Endothelial cell of umbilical vein (primary cell): ENCODE data around the gene CSGALNACT2. TPM values are rescaled to one million over a fixed set of nuclear protein-coding genes. Genes with fewer than 3 reads are reported as not detected.

Experiments used
- BruUV-seq: library from RNA; stranded (reverse); fragments of 400-500 nt; replicated peaks from 2 replicates; lab custom pipeline; 2021; lab: Mats Ljungman, UMichigan
- CTCF ChIA-PET: fragments of 300-600, 350-600 bp; sonication (Branson Sonifier 250); formaldehyde crosslinking; loops from one replicate; lab custom pipeline; 2021; ENCODE audit warnings: antibody characterized with exemption, inconsistent platforms; lab: Charles Lee
- POLR2A ChIA-PET: fragments of 300-600, 350-600 bp; sonication (Branson Sonifier 250); formaldehyde crosslinking; loops from one replicate; lab custom pipeline; 2021; ENCODE audit warnings: antibody characterized with exemption, inconsistent platforms; lab: Charles Lee
- DNase-seq: peaks from one replicate; pipeline ENCODE4 v3.0.0-alpha.2; 2011; ENCODE audit warnings: low read depth, low spot score
- FAIRE-seq: peaks from 2 replicates; lab custom pipeline; 2011; peaks lifted over from hg19 to GRCh38; lab: Jason Lieb, UNC
- H2AFZ ChIP-seq: 2 replicates; pipeline ENCODE4 v1.6.0; 2012; ENCODE audit warnings: low read depth, low read length, control low read depth, inconsistent platforms
- H3K27ac ChIP-seq: 2 replicates; pipeline ENCODE4 v1.5.1; 2011; ENCODE audit warnings: low read depth, mild to moderate bottlenecking, control low read depth, low read length, moderate library complexity; ENCODE audit not compliant: insufficient read depth
- H3K27me3 ChIP-seq, 2 experiments: 2 replicates each; pipeline versions ENCODE4 v1.6.0 to v1.6.1; 2011; ENCODE audit warnings: low read length in 2 of 2, mixed read lengths in 1 of 2; ENCODE audit not compliant: control insufficient read depth in 2 of 2, insufficient read depth in 2 of 2
- H3K36me3 ChIP-seq, 2 experiments: 2 replicates in 1 of 2; 3 replicates in 1 of 2; pipeline ENCODE4 v1.5.1; 2011; ENCODE audit warnings: low read length in 2 of 2, mild to moderate bottlenecking in 1 of 2, moderate library complexity in 1 of 2; ENCODE audit not compliant: control insufficient read depth in 2 of 2, insufficient read depth in 2 of 2; ENCODE audit errors: extremely low read depth in 1 of 2
- H3K4me1 ChIP-seq: 3 replicates; pipeline ENCODE4 v1.5.1; 2011; ENCODE audit warnings: mild to moderate bottlenecking, low read length; ENCODE audit not compliant: control insufficient read depth, insufficient read depth; ENCODE audit errors: extremely low read depth
- H3K4me2 ChIP-seq: 2 replicates; pipeline ENCODE4 v1.6.1; 2011; ENCODE audit warnings: low read length, control low read depth, mixed read lengths; ENCODE audit not compliant: insufficient read depth
- H3K4me3 ChIP-seq, 3 experiments: fragments of 200-600 bp in 1 of 3; sonication (generic), shearing (Covaris generic) in 1 of 3; replicated peaks in 1 of 3; 2 replicates each; pipeline ENCODE4 v1.5.1; 2011 to 2016; ENCODE audit warnings: control low read depth in 3 of 3, low read length in 3 of 3, mild to moderate bottlenecking in 2 of 3, inconsistent platforms in 1 of 3, low read depth in 1 of 3, moderate library complexity in 1 of 3; ENCODE audit not compliant: insufficient read depth in 1 of 3
- H3K79me2 ChIP-seq: 2 replicates; pipeline ENCODE4 v1.6.0; 2012; ENCODE audit warnings: low read length, inconsistent platforms; ENCODE audit not compliant: control insufficient read depth, insufficient read depth
- H3K9ac ChIP-seq: replicated peaks from 2 replicates; pipeline ENCODE3; 2011; ENCODE audit warnings: low read length, control low read depth; ENCODE audit not compliant: insufficient read depth; ENCODE audit errors: extremely low read depth
- H3K9me1 ChIP-seq: replicated peaks from 3 replicates; pipeline ENCODE4 v1.6.0; 2011; ENCODE audit warnings: mild to moderate bottlenecking, low read length; ENCODE audit not compliant: control insufficient read depth, insufficient read depth; ENCODE audit errors: extremely low read depth
- H3K9me3 ChIP-seq: replicated peaks from 2 replicates; pipeline ENCODE4 v1.5.1; 2012; ENCODE audit warnings: low read length, inconsistent platforms; ENCODE audit not compliant: control insufficient read depth, insufficient read depth
- H4K20me1 ChIP-seq: replicated peaks from 2 replicates; pipeline ENCODE3; 2011; ENCODE audit warnings: mild to moderate bottlenecking, low read length; ENCODE audit not compliant: control insufficient read depth, insufficient read depth; ENCODE audit errors: extremely low read depth
- EZH2 ChIP-seq: IDR thresholded peaks from 2 replicates; pipeline ENCODE4 v1.6.1; 2012; ENCODE audit warnings: borderline replicate concordance, low read depth, mild to moderate bottlenecking, moderate library complexity, low read length, inconsistent platforms; ENCODE audit not compliant: severe bottlenecking
- FOS ChIP-seq: IDR thresholded peaks from 2 replicates; pipeline ENCODE4 v1.6.1; 2011; ENCODE audit warnings: mild to moderate bottlenecking, low read length, moderate library complexity, borderline replicate concordance; ENCODE audit not compliant: insufficient read depth
- GATA2 ChIP-seq: IDR thresholded peaks from 2 replicates; pipeline ENCODE4 v1.7.0; 2011; ENCODE audit warnings: low read depth, mild to moderate bottlenecking, moderate library complexity, mixed read lengths, low read length; ENCODE audit not compliant: insufficient read length, insufficient read depth
- JUN ChIP-seq: IDR thresholded peaks from 2 replicates; pipeline ENCODE4 v1.6.1; 2011; ENCODE audit warnings: borderline replicate concordance, low read depth; ENCODE audit not compliant: insufficient read length, insufficient read depth
- MYC ChIP-seq: IDR thresholded peaks from one replicate; pipeline ENCODE4 v1.6.1; 2011; ENCODE audit warnings: mild to moderate bottlenecking, low read depth, low read length
- POLR2A ChIP-seq: IDR thresholded peaks from 2 replicates; pipeline ENCODE4 v1.6.1; 2012; ENCODE audit warnings: low read depth, mild to moderate bottlenecking, control low read depth, low read length
- POLR2AphosphoS5 ChIP-seq: IDR thresholded peaks from 2 replicates; pipeline ENCODE4 v1.6.1; 2012; ENCODE audit warnings: low read depth, mild to moderate bottlenecking, control low read depth, low read length, moderate library complexity; ENCODE audit not compliant: insufficient read depth
- dilution Hi-C: fragments of 300-500 bp; cut with MboI; formaldehyde crosslinking; loops from one replicate; pipeline ENCODE4 v1.15.0; 2019; ENCODE audit warnings: low sequenced_read_pairs; ENCODE audit not compliant: extremely low pct_ligation_motif_present
- intact Hi-C: fragments of 100-400 bp; cut with micrococcal nuclease; formaldehyde crosslinking; loops from one replicate; pipeline ENCODE4 v1.10.0; 2022
- polyA plus RNA-seq, 4 experiments: library from polyadenylated mRNA; depleted of rRNA in 3 of 4; stranded (reverse) in 3 of 4; unstranded in 1 of 4; fragments of >200 nt; gene quantifications; 2 replicates each; pipeline versions ENCODE4 v1.2.1 to v1.2.3, GENCODE V29; 2011 to 2012; ENCODE audit warnings: missing spikeins in 1 of 4
- total RNA-seq: library from RNA; stranded (reverse); gene quantifications from 2 replicates; pipeline ENCODE4 v1.2.3, GENCODE V29; 2021
- TF ChIP-seq, protein P1 (sequence below): IDR thresholded peaks from 2 replicates; pipeline ENCODE4 v1.6.1; 2011; ENCODE audit not compliant: insufficient read depth, insufficient read length
- TF ChIP-seq, protein P2 (sequence below), 2 donors: IDR thresholded peaks; 1 replicate in 1 of 2; 2 replicates in 1 of 2; pipeline ENCODE4 v1.5.1; 2011; ENCODE audit warnings: low read length in 2 of 2, mild to moderate bottlenecking in 2 of 2, moderate library complexity in 2 of 2, control low read depth in 1 of 2, inconsistent platforms in 1 of 2, low read depth in 1 of 2; ENCODE audit not compliant: insufficient read depth in 1 of 2; ENCODE audit errors: extremely low read depth in 1 of 2

CSGALNACT2 gene
- total and polyA plus RNA-seq, 2 donors (not counting 3 experiments of a cell fraction or from before 2014, with no cell fraction given), result 9.7 to 17.7 TPM

DNA sequence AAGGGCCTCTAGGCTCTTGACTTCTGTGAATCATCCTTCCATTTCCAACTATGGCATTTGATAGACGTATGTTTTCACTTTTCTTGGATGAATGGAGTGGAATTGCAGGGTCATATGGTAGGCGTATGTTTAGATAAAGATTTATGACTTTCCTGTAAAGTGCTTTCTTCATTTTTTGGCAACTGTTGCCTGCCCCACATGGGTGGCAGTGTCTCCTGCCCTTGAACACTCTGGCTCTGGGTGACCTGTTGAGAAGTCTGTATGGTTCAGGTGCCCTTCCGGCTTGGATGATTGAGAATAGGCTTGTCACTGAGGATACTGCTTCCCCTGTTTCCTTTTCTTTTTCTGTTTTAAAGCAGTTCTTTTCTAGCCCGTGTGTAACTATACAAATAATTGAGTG lies 38.3 kb upstream of the CSGALNACT2 start:
- no peak for TF ChIP-seq GATA2
- TF ChIP-seq, protein P1, sequence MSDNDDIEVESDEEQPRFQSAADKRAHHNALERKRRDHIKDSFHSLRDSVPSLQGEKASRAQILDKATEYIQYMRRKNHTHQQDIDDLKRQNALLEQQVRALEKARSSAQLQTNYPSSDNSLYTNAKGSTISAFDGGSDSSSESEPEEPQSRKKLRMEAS, result no peak
- TF ChIP-seq JUN, result no peak
- no peak for TF ChIP-seq POLR2AphosphoS5
- TF ChIP-seq EZH2, result no peak
- no peak for TF ChIP-seq POLR2A
- TF ChIP-seq, protein P2, sequence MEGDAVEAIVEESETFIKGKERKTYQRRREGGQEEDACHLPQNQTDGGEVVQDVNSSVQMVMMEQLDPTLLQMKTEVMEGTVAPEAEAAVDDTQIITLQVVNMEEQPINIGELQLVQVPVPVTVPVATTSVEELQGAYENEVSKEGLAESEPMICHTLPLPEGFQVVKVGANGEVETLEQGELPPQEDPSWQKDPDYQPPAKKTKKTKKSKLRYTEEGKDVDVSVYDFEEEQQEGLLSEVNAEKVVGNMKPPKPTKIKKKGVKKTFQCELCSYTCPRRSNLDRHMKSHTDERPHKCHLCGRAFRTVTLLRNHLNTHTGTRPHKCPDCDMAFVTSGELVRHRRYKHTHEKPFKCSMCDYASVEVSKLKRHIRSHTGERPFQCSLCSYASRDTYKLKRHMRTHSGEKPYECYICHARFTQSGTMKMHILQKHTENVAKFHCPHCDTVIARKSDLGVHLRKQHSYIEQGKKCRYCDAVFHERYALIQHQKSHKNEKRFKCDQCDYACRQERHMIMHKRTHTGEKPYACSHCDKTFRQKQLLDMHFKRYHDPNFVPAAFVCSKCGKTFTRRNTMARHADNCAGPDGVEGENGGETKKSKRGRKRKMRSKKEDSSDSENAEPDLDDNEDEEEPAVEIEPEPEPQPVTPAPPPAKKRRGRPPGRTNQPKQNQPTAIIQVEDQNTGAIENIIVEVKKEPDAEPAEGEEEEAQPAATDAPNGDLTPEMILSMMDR (IDR thresholded peaks at IDR 0.05; ENCODE audit: extremely low read depth in 1 of 2, insufficient read depth in 1 of 2, low read depth in 1 of 2, low read length in 2 of 2), result no peak
- TF ChIP-seq MYC, result no peak
- TF ChIP-seq FOS, result no peak
- intact Hi-C loops (no loop called here), dilution Hi-C loops (no loop called here)
- Histone ChIP-seq H3K4me2 (no peak overlapping the region), H3K79me2 (no peaks in the 10 kb centered on the region), H3K36me3 (no peaks in the 10 kb centered on the region), H3K4me3 (no peak overlapping the region), H4K20me1 (no peaks in the 10 kb centered on the region), H3K9ac (no peak overlapping the region), H3K27me3 (peaks cover 1 to 8% of the 10 kb centered on the region in 2 experiments), H3K27ac (no peak overlapping the region), H3K9me1 (no peaks in the 10 kb centered on the region), H2AFZ (no peak overlapping the region), H3K4me1 (peaks cover 6% of the 10 kb centered on the region), H3K9me3 (no peaks in the 10 kb centered on the region)
- FAIRE-seq (no peak), DNase-seq (no peak)
- ChIA-PET POLR2A (no interaction called here), CTCF (interaction anchor here (0.8 kb wide), 1 partner anchor 35 kb away, joined by 3 read pairs; no protein-coding TSS in a partner anchor)
- BruUV-seq, result no TSS peak
